Stomach (tissue), 4 donors: ENCODE data around the gene CACNA2D3.
"Not testable (repeated sequence)": the region's sequence is repeated elsewhere in the genome, so short reads cannot be mapped to it uniquely, and the experiment has no call there.

Source experiments
- EP300 ChIP-seq: sonication (generic); formaldehyde crosslinking; IDR thresholded peaks from one replicate; pipeline ENCODE4 v1.6.1; 2017; ENCODE audit warnings: antibody characterized with exemption
- TF ChIP-seq, protein P1 (sequence below), 7 experiments: fragments of 450-650 bp in 4 of 7; fragments of 200-600 bp in 3 of 7; sonication (generic) in 3 of 7; IDR thresholded peaks; one replicate each; pipeline ENCODE4 v1.5.1; 2016 to 2019; ENCODE audit warnings: antibody characterized with exemption in 7 of 7, control low read depth in 2 of 7, mild to moderate bottlenecking in 1 of 7

- TF ChIP-seq, protein P1, sequence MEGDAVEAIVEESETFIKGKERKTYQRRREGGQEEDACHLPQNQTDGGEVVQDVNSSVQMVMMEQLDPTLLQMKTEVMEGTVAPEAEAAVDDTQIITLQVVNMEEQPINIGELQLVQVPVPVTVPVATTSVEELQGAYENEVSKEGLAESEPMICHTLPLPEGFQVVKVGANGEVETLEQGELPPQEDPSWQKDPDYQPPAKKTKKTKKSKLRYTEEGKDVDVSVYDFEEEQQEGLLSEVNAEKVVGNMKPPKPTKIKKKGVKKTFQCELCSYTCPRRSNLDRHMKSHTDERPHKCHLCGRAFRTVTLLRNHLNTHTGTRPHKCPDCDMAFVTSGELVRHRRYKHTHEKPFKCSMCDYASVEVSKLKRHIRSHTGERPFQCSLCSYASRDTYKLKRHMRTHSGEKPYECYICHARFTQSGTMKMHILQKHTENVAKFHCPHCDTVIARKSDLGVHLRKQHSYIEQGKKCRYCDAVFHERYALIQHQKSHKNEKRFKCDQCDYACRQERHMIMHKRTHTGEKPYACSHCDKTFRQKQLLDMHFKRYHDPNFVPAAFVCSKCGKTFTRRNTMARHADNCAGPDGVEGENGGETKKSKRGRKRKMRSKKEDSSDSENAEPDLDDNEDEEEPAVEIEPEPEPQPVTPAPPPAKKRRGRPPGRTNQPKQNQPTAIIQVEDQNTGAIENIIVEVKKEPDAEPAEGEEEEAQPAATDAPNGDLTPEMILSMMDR (IDR thresholded peaks at IDR 0.05) = not testable (repeated sequence)
- not testable (repeated sequence) for TF ChIP-seq EP300
Observed at GRCh38 chr3:54977946-54978345, 855.6 kb downstream of the CACNA2D3 start.
